ENCODE results near the gene KCNIP3.

Gene KCNIP3

DNA sequence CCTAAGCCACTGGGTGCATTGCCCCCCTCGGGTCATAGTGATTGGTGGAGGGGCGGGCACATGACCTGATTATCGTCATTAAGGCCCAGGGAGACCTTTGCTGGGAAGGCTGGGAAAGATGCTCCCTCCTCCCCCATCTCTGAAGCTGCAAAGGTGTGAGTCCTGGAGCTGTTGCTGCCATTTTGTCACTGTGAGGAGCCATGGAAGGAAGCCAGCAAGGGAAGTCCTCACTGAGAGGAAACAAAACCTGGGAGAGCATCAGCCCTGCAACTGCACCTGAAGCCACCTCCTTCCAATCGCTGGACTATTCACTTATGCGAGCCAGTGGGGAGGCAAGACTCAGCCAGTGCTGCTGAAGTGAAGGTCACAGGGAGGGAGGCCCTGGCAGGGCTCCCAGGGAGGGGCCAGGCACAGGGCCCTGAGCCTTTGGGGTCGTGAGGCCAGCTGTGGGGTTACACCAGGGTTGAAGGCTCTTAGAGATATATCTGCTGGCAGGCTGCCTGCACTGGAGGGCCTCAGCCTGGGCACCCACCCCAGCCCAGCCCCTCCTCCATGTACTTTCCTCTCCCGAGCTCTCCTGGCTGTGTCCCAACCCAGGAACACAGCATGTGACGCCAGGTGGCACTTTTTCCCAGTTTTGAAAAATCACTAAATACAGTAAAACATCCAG lies 94.6 kb downstream of the KCNIP3 start:
- DNase-seq (ENCODE audit: low read depth in 1 of 2, low spot score in 1 of 2) = no peak
- no peak for TF ChIP-seq GABPA (IDR thresholded peaks at IDR 0.05; ENCODE audit: low read depth)
- TF ChIP-seq, protein P1, sequence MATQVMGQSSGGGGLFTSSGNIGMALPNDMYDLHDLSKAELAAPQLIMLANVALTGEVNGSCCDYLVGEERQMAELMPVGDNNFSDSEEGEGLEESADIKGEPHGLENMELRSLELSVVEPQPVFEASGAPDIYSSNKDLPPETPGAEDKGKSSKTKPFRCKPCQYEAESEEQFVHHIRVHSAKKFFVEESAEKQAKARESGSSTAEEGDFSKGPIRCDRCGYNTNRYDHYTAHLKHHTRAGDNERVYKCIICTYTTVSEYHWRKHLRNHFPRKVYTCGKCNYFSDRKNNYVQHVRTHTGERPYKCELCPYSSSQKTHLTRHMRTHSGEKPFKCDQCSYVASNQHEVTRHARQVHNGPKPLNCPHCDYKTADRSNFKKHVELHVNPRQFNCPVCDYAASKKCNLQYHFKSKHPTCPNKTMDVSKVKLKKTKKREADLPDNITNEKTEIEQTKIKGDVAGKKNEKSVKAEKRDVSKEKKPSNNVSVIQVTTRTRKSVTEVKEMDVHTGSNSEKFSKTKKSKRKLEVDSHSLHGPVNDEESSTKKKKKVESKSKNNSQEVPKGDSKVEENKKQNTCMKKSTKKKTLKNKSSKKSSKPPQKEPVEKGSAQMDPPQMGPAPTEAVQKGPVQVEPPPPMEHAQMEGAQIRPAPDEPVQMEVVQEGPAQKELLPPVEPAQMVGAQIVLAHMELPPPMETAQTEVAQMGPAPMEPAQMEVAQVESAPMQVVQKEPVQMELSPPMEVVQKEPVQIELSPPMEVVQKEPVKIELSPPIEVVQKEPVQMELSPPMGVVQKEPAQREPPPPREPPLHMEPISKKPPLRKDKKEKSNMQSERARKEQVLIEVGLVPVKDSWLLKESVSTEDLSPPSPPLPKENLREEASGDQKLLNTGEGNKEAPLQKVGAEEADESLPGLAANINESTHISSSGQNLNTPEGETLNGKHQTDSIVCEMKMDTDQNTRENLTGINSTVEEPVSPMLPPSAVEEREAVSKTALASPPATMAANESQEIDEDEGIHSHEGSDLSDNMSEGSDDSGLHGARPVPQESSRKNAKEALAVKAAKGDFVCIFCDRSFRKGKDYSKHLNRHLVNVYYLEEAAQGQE (IDR thresholded peaks at IDR 0.05; ENCODE audit: insufficient replicate concordance, low read depth) = no peak
- no peak for TF ChIP-seq SPI1 (IDR thresholded peaks at IDR 0.05; ENCODE audit: borderline replicate concordance, low read depth)
- Histone ChIP-seq H3K27ac (replicated peaks) (no peak overlapping the region), H3K27me3 (ENCODE audit: insufficient read depth, poor library complexity, severe bottlenecking) (no peaks in the 10 kb centered on the region), H3K4me3 (replicated peaks; ENCODE audit: insufficient read depth, low read length) (no peak overlapping the region)

DNA sequence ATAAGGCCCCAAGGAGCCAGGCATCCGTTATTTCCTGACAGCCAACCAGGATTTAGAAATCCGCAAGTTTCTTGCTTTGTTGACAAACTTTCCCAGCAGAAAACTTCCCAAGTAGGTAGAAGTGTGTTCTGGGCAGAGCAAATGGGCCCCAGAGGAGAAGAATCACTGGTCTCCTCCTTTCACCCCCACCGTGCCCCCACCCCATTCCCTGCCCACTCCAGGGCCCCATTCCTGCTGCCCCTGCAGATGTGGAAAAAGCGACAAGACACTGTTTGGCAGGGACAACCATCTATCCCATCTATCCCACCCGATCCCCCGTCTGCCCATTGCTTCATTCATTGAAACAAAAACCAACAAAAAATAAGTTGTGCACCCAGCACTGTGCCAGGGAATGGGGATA lies 95.2 kb downstream of the KCNIP3 start:
- no peak overlapping the region for H3K4me3 ChIP-seq (replicated peaks; ENCODE audit: insufficient read depth, low read length)
- no peak overlapping the region for H3K27ac ChIP-seq (replicated peaks)
- TF ChIP-seq, protein P1 (IDR thresholded peaks at IDR 0.05; ENCODE audit: insufficient replicate concordance, low read depth) = no peak
- TF ChIP-seq SPI1 (IDR thresholded peaks at IDR 0.05; ENCODE audit: borderline replicate concordance, low read depth) (no peak), GABPA (IDR thresholded peaks at IDR 0.05; ENCODE audit: low read depth) (no peak), POLR2AphosphoS5 (IDR thresholded peaks at IDR 0.05; ENCODE audit: low read depth) (no peak)
- TF ChIP-seq, protein P2, sequence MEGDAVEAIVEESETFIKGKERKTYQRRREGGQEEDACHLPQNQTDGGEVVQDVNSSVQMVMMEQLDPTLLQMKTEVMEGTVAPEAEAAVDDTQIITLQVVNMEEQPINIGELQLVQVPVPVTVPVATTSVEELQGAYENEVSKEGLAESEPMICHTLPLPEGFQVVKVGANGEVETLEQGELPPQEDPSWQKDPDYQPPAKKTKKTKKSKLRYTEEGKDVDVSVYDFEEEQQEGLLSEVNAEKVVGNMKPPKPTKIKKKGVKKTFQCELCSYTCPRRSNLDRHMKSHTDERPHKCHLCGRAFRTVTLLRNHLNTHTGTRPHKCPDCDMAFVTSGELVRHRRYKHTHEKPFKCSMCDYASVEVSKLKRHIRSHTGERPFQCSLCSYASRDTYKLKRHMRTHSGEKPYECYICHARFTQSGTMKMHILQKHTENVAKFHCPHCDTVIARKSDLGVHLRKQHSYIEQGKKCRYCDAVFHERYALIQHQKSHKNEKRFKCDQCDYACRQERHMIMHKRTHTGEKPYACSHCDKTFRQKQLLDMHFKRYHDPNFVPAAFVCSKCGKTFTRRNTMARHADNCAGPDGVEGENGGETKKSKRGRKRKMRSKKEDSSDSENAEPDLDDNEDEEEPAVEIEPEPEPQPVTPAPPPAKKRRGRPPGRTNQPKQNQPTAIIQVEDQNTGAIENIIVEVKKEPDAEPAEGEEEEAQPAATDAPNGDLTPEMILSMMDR (IDR thresholded peaks at IDR 0.05; ENCODE audit: insufficient read depth, low read length) = no peak
- no peaks in the 10 kb centered on the region for H3K27me3 ChIP-seq (ENCODE audit: insufficient read depth, poor library complexity, severe bottlenecking)
- no peak for DNase-seq (ENCODE audit: low read depth in 1 of 2, low spot score in 1 of 2)

DNA sequence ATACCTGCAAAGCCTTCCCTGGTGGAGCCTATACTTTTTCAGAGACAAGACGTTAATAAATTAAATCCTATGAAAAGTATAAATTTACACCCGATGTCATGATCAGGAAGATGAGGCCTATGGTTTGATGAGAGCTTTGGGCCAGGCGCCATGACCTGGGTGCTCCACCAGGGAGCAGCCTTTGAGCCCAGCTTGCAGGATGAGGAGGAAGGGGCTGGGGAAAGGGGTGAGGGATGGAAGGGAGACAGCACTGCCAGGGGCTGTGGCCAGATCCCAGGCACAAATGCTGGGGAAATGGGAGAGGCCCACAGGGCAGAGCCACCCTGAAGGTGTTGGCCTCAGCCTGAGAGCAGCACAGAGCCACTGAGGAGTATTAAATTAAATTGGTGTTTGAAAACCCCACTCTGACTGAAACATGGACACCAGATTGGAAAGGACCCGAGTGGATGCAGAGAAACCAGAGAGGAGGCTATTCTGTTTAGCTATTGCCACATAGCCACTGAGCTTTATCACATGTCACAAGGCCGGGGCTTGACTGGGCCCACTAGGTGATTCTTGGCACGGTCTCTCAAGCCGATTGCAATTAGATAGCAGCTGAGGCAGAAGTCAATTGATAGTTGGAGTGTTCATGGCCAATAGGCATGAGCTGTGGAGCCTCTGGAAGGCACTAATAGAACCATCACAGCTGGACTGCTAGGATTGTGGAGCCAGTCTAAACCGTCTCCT lies 95.7 kb downstream of the KCNIP3 start:
- Histone ChIP-seq H3K27ac (replicated peaks) (no peak overlapping the region), H3K4me3 (replicated peaks; ENCODE audit: insufficient read depth, low read length) (no peak overlapping the region), H3K27me3 (ENCODE audit: insufficient read depth, poor library complexity, severe bottlenecking) (no peaks in the 10 kb centered on the region)
- DNase-seq (ENCODE audit: low read depth in 1 of 2, low spot score in 1 of 2) = no peak
- no peak for TF ChIP-seq GABPA (IDR thresholded peaks at IDR 0.05; ENCODE audit: low read depth)
- TF ChIP-seq POLR2AphosphoS5 (IDR thresholded peaks at IDR 0.05; ENCODE audit: low read depth) = no peak

DNA sequence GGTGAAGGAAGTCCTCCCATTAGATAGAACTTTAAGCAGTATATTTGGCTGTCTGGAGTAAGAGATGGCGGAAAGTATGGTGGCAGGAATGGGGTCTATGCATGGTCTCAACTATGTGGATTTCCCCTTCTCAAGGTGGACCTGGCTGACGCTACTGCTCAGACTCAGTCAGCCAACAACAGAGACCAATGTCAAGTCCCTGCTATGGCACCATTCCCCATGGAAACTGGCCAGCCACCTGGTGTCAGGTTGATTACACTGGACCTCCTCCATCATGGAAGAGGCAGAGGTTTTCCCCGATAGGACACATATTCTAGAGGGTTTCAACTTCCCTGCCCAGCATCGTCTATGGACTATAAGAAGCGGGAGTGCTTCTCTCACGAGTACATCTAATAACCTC lies 96.8 kb downstream of the KCNIP3 start:
- Histone ChIP-seq H3K27ac (replicated peaks) (no peak overlapping the region), H3K4me3 (replicated peaks; ENCODE audit: insufficient read depth, low read length) (no peak overlapping the region), H3K27me3 (ENCODE audit: insufficient read depth, poor library complexity, severe bottlenecking) (no peaks in the 10 kb centered on the region)
- no peak for DNase-seq (ENCODE audit: low read depth in 1 of 2, low spot score in 1 of 2)
- TF ChIP-seq, protein P2 (IDR thresholded peaks at IDR 0.05; ENCODE audit: insufficient read depth, low read length) = no peak
- TF ChIP-seq, protein P1 (IDR thresholded peaks at IDR 0.05; ENCODE audit: insufficient replicate concordance, low read depth) = no peak
- TF ChIP-seq GABPA (IDR thresholded peaks at IDR 0.05; ENCODE audit: low read depth) (no peak), SPI1 (IDR thresholded peaks at IDR 0.05; ENCODE audit: borderline replicate concordance, low read depth) (no peak), POLR2AphosphoS5 (IDR thresholded peaks at IDR 0.05; ENCODE audit: low read depth) (no peak)
